ENCODE results near the gene MNAT1.

MNAT1 gene

DNA sequence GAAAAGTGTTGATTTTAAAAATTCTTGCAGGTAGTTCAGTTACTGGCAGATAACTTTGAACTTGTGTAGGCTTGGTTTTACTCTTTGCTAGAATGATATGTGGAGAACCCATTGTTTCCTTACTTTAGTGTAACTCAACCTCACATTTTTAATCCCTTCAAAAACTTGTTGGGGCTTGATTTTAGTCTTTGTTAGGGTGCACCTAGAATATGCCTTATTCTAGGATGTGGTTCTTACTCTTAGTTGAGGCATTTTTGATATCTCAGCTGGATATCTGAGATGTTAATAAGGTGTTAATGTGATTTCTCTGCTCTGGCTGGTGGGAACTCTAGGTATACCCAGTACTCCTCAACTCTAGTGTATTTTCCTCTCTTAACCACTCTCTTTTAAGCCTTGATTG lies 10.0 kb downstream of the MNAT1 start:
- Histone ChIP-seq H3K36me3 (ENCODE audit: control insufficient read depth, insufficient read depth, low read length) (no peaks in the 10 kb centered on the region), H3K4me3 (ENCODE audit: low read depth, low read length) (no peak overlapping the region), H3K79me2 (peaks cover 63% of the 10 kb centered on the region), H3K4me1 (no peaks in the 10 kb centered on the region), H3K27ac (no peak overlapping the region), H2AFZ (no peak overlapping the region), H3K9ac (no peak overlapping the region), H3K9me3 (ENCODE audit: control insufficient read depth, low read length) (no peaks in the 10 kb centered on the region), H3K4me2 (ENCODE audit: low read length) (no peak overlapping the region), H3K27me3 (ENCODE audit: control insufficient read depth, insufficient read depth, low read length) (no peaks in the 10 kb centered on the region)
- no peak for TF ChIP-seq CTCF (IDR thresholded peaks at IDR 0.05)

GRCh38 chr14:60753264-60754119 lies 18.9 kb downstream of the MNAT1 start:
- Histone ChIP-seq H3K79me2 (peaks cover 36% of the 10 kb centered on the region), H3K4me3 (ENCODE audit: low read depth, low read length) (no peak overlapping the region), H2AFZ (no peak overlapping the region), H3K36me3 (ENCODE audit: control insufficient read depth, insufficient read depth, low read length) (no peaks in the 10 kb centered on the region), H3K4me1 (peaks cover 11% of the 10 kb centered on the region), H3K27me3 (ENCODE audit: control insufficient read depth, insufficient read depth, low read length) (no peaks in the 10 kb centered on the region), H3K9me3 (ENCODE audit: control insufficient read depth, low read length) (no peaks in the 10 kb centered on the region), H3K4me2 (ENCODE audit: low read length) (no peak overlapping the region), H3K9ac (no peak overlapping the region), H3K27ac (no peak overlapping the region)
- no peak for TF ChIP-seq CTCF (IDR thresholded peaks at IDR 0.05)

DNA sequence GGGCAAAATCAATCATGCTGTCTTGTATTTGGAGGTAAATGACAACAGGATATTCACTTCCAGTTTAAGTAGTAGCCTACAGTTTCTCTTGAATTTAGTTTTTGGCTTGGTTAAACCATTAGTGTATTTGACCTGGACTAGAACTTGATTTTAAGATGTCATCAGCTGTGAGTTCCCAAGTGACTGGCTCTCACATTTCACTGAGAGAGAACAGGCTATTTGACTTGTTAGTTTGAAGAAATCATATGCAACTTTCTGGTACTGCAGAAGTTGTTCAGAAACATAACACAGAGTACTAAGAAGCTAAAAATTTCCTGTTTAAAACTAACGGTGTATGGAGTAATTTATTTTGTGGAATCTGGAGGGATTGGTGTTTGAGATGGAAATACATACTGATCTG lies 22.3 kb downstream of the MNAT1 start:
- peaks cover 38% of the 10 kb centered on the region for H3K79me2 ChIP-seq
- no peaks in the 10 kb centered on the region for H3K36me3 ChIP-seq (ENCODE audit: control insufficient read depth, insufficient read depth, low read length)
- TF ChIP-seq CTCF (IDR thresholded peaks at IDR 0.05), result no peak
- H3K4me2 ChIP-seq (ENCODE audit: low read length), result no peak overlapping the region
- peaks cover 26% of the 10 kb centered on the region for H3K4me1 ChIP-seq
- H3K4me3 ChIP-seq (ENCODE audit: low read depth, low read length), result no peak overlapping the region
- no peak overlapping the region for H3K9ac ChIP-seq
- H3K9me3 ChIP-seq (ENCODE audit: control insufficient read depth, low read length), result no peaks in the 10 kb centered on the region
- no peak overlapping the region for H2AFZ ChIP-seq
- no peaks in the 10 kb centered on the region for H3K27me3 ChIP-seq (ENCODE audit: control insufficient read depth, insufficient read depth, low read length)
- no peak overlapping the region for H3K27ac ChIP-seq

DNA sequence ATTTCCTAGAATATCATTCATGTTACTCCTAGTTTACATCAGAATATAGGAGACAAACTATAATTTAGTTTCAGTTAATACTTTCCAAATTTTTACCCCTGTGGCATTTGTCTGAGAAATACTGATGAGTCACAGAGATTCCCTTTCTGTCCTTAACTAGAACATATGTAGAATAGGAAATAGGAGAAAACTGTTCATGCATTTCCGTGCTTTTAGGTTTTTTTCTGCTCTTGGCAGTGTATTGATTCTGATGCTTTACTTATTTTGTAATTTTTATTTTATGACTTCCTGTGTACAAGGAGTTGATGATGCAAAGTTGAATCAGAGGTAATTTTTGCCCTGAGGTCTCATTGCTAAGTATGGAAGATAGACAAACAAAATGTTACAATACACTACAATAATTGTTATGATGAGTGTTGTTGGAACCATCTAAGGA lies 23.0 kb downstream of the MNAT1 start:
- Histone ChIP-seq H3K9ac (no peak overlapping the region), H3K4me3 (ENCODE audit: low read depth, low read length) (no peak overlapping the region), H3K27me3 (ENCODE audit: control insufficient read depth, insufficient read depth, low read length) (no peaks in the 10 kb centered on the region), H3K9me3 (ENCODE audit: control insufficient read depth, low read length) (no peaks in the 10 kb centered on the region), H3K4me2 (ENCODE audit: low read length) (no peak overlapping the region), H3K4me1 (peaks cover 26% of the 10 kb centered on the region), H2AFZ (no peak overlapping the region), H3K79me2 (peaks cover 39% of the 10 kb centered on the region), H3K27ac (no peak overlapping the region), H3K36me3 (ENCODE audit: control insufficient read depth, insufficient read depth, low read length) (no peaks in the 10 kb centered on the region)
- no peak for TF ChIP-seq CTCF (IDR thresholded peaks at IDR 0.05)

- Histone ChIP-seq H3K27ac (peak overlapping the region; percentile 10), H3K9me3 (ENCODE audit: control insufficient read depth, low read length) (no peaks in the 10 kb centered on the region), H3K4me2 (ENCODE audit: low read length) (no peak overlapping the region), H3K79me2 (peaks cover 32% of the 10 kb centered on the region), H3K36me3 (ENCODE audit: control insufficient read depth, insufficient read depth, low read length) (no peaks in the 10 kb centered on the region), H3K27me3 (ENCODE audit: control insufficient read depth, insufficient read depth, low read length) (no peaks in the 10 kb centered on the region), H3K9ac (no peak overlapping the region), H2AFZ (no peak overlapping the region), H3K4me1 (peaks cover 26% of the 10 kb centered on the region), H3K4me3 (ENCODE audit: low read depth, low read length) (no peak overlapping the region)
- no peak for TF ChIP-seq CTCF (IDR thresholded peaks at IDR 0.05)
Measured at GRCh38 chr14:60758885-60759284, 24.3 kb downstream of the MNAT1 start.
